Liver (tissue), 9 donors: Measurements from ENCODE around the gene CSDE1. TPM values are rescaled to one million over a fixed set of nuclear protein-coding genes. Genes with fewer than 3 reads are reported as not detected.

Experiments used
- DNase-seq: peaks from one replicate; pipeline ENCODE4 v3.0.0-alpha.2; 2017; ENCODE audit warnings: low spot score
- H3K27ac ChIP-seq, 2 donors: one replicate each; pipeline ENCODE4 v1.7.0; 2013; ENCODE audit warnings: inconsistent platforms in 2 of 2, low read length in 2 of 2, control low read depth in 1 of 2, low read depth in 1 of 2, mild to moderate bottlenecking in 1 of 2
- H3K27me3 ChIP-seq, 4 donors: one replicate each; pipeline versions ENCODE4 v1.6.1 to v1.7.0; 2013; ENCODE audit warnings: low read length in 3 of 4, inconsistent platforms in 1 of 4, mild to moderate bottlenecking in 1 of 4, moderate library complexity in 1 of 4; ENCODE audit not compliant: control insufficient read depth in 4 of 4, insufficient read depth in 4 of 4
- H3K36me3 ChIP-seq, 4 donors: one replicate each; pipeline versions ENCODE4 v1.6.1 to v1.7.0; 2013; ENCODE audit warnings: low read length in 3 of 4, mild to moderate bottlenecking in 3 of 4, low read depth in 1 of 4, moderate library complexity in 1 of 4; ENCODE audit not compliant: control insufficient read depth in 4 of 4, insufficient read depth in 3 of 4
- H3K4me1 ChIP-seq, 4 donors: one replicate each; pipeline versions ENCODE4 v1.6.1 to v1.7.0; 2013; ENCODE audit warnings: low read length in 3 of 4, mild to moderate bottlenecking in 3 of 4, moderate library complexity in 1 of 4; ENCODE audit not compliant: control insufficient read depth in 4 of 4, insufficient read depth in 4 of 4
- H3K4me3 ChIP-seq, 3 donors: one replicate each; pipeline versions ENCODE4 v1.6.1 to v1.7.0; 2013; ENCODE audit warnings: low read length in 3 of 3, control low read depth in 1 of 3, low read depth in 1 of 3, mild to moderate bottlenecking in 1 of 3
- H3K9ac ChIP-seq, 2 donors: one replicate each; pipeline ENCODE4 v1.7.0; 2013; ENCODE audit warnings: low read length in 2 of 2, mild to moderate bottlenecking in 2 of 2, moderate library complexity in 2 of 2, control low read depth in 1 of 2, low read depth in 1 of 2
- H3K9me3 ChIP-seq, 4 donors: one replicate each; pipeline versions ENCODE4 v1.6.1 to v1.7.0; 2013; ENCODE audit warnings: low read length in 3 of 4; ENCODE audit not compliant: control insufficient read depth in 4 of 4
- EGR1 ChIP-seq, 2 donors: IDR thresholded peaks; 2 replicates each; pipeline ENCODE4 v1.6.1; 2016 to 2018; ENCODE audit warnings: antibody characterized with exemption in 2 of 2, low read depth in 2 of 2
- FOXA1 ChIP-seq: IDR thresholded peaks from 2 replicates; pipeline ENCODE4 v1.6.1; 2016; ENCODE audit warnings: antibody characterized with exemption
- HNF4A ChIP-seq, 2 donors: conservative IDR thresholded peaks; 2 replicates each; pipeline ENCODE4 v1.6.1; 2016; ENCODE audit warnings: antibody characterized with exemption in 2 of 2, mild to moderate bottlenecking in 2 of 2
- HNF4G ChIP-seq: IDR thresholded peaks from 2 replicates; pipeline ENCODE4 v1.6.1; 2016; ENCODE audit warnings: antibody characterized with exemption
- NR2F2 ChIP-seq: IDR thresholded peaks from 2 replicates; pipeline ENCODE4 v1.6.1; 2016; ENCODE audit warnings: antibody characterized with exemption
- RAD21 ChIP-seq, 2 donors: IDR thresholded peaks; 2 replicates each; pipeline ENCODE4 v1.6.1; 2016; ENCODE audit warnings: antibody characterized with exemption in 2 of 2, mild to moderate bottlenecking in 2 of 2
- RXRA ChIP-seq, 2 donors: IDR thresholded peaks; 2 replicates each; pipeline ENCODE4 v1.6.1; 2017 to 2018; ENCODE audit warnings: antibody characterized with exemption in 2 of 2, mild to moderate bottlenecking in 1 of 2
- SP1 ChIP-seq: IDR thresholded peaks from 2 replicates; pipeline ENCODE4 v1.6.1; 2018; ENCODE audit warnings: antibody characterized with exemption, mild to moderate bottlenecking
- WGBS: extraction: QIAGEN DNeasy Blood & Tissue Kit; methylation state at CpG from one replicate; pipeline ENCODE4 v1.1.7; 2013; 5-methylcytosine and 5-hydroxymethylcytosine counted together
- polyA plus RNA-seq, 2 donors: library from polyadenylated mRNA; stranded (reverse) in 1 of 2; unstranded in 1 of 2; fragments of 200-250 nt in 1 of 2; fragments of >200 nt in 1 of 2; fragmentation: Nextera tagmentation in 1 of 2; extraction: Ambion mirVana in 1 of 2; gene quantifications; one replicate each; pipeline versions ENCODE4 v1.2.1 to v1.2.3, GENCODE V29; 2013 to 2015
- total RNA-seq, 2 donors: library from RNA; depleted of rRNA; stranded (reverse); fragments of >200 nt; gene quantifications; one replicate each; pipeline ENCODE4 v1.2.3, GENCODE V29; 2014
- TF ChIP-seq, protein P1 (sequence below): IDR thresholded peaks from 2 replicates; pipeline ENCODE4 v1.6.1; 2016; ENCODE audit warnings: antibody characterized with exemption, mild to moderate bottlenecking
- TF ChIP-seq, protein P2 (sequence below): fragments of 150-350 bp; IDR thresholded peaks from 2 replicates; pipeline ENCODE4 v1.5.1; 2017; ENCODE audit warnings: improper control_type of control experiment, low read depth, low read length; ENCODE audit not compliant: missing input control
- TF ChIP-seq, protein P3 (sequence below): IDR thresholded peaks from 2 replicates; pipeline ENCODE4 v1.6.1; 2016; ENCODE audit warnings: antibody characterized with exemption
- donor health status: healthy.
- donor health status: healthy.
- donor health status: healthy.
- donor health status: healthy.
- donor health status: healthy.

The CSDE1 gene
- total and polyA plus RNA-seq, 4 donors: 63.7 to 376 (median 132) TPM

DNA sequence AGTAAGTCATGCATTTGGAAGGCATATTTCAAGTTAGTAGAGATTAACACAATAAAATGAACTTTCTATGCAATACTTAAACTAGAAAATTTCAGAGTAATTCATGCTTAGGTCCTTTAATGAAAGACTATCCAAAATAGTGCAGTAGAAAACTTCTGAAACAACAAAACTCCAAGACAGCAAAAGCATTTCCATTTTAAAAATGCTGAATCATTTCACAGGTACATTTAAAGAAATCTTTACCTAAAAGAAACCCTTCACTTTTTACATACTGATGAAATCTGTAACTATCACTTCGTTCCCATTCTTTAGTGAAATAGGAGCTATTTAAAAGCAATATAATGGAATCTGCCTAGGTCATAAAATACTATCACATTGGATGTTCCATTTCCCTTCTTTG, 17.5 kb downstream of the CSDE1 start:
- no peak for DNase-seq
- no peak overlapping the region for H3K27ac ChIP-seq
- no peak overlapping the region for H3K9ac ChIP-seq
- H3K36me3 ChIP-seq: peaks cover 7 to 41% (median 28%) of the 10 kb centered on the region in 4 donors
- H3K27me3 ChIP-seq: no peaks in the 10 kb centered on the region
- peaks cover 0 to 3% (median 1%) of the 10 kb centered on the region in 4 donors for H3K4me1 ChIP-seq
- no peaks in the 10 kb centered on the region for H3K9me3 ChIP-seq
- no peak for TF ChIP-seq FOXA1
- no peak for TF ChIP-seq RXRA (IDR thresholded peaks at IDR 0.05)
- no peak for TF ChIP-seq HNF4G
- TF ChIP-seq EGR1 (IDR thresholded peaks at IDR 0.05; ENCODE audit: low read depth in 2 of 2): no peak
- WGBS: 99% methylated on average over 1 of the region's 1 CpG
- H3K4me3 ChIP-seq: no peak overlapping the region

DNA sequence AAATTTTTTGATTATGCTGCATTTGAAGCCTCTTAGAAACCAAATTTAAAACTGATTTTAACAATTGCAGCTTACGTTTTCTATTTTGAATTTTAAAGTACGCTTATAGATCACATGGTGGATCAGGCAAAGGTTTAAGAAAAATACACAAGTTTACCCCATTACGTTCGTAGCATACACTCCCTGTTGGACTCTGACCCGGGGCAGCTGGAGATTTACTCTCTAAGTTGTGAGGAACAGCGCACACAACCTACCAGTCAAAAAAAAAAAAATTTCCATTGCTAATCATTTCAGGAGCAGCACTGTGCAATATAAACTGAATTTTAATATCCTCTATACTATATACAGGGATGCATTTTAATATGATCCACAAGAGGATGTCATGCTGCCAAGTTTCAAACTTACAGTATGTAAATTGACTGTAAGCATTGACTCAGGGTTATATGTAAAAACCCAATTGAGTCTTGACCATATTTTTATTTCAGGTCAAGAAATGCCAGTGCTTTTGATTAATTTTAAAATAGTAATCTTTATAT, 20.4 kb downstream of the CSDE1 start:
- WGBS: 60% methylated on average over 6 of the region's 6 CpGs
- peaks cover 6 to 62% (median 55%) of the 10 kb centered on the region in 4 donors for H3K36me3 ChIP-seq
- H3K4me3 ChIP-seq: no peak overlapping the region

DNA sequence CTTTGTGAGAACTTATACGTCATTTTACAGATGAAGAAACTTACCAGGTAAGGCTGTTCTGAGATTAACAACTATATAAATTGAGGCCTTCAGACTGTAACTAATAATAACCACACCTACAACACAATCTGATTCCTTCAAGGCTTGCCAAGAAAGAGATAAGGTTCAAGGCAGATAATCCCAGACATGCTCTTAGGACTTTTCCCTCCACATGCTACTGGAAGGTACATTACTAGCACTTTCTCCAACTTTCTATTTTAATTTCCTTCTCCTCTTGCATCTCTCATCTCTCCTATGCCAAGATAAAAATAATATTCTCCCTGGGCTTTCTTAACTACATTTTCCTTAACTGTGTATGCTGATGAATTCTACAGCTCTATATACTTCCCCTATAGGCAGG, 22.3 kb downstream of the CSDE1 start:
- Histone ChIP-seq H3K9me3 (no peaks in the 10 kb centered on the region), H3K4me1 (peaks cover 0 to 6% (median 4%) of the 10 kb centered on the region in 4 donors)
- WGBS: 93% methylated on average over 1 of the region's 1 CpG

More for the DNA sequence above, 20.4 kb downstream of the CSDE1 start:
- Histone ChIP-seq H3K9ac (no peak overlapping the region), H3K9me3 (no peaks in the 10 kb centered on the region), H3K27me3 (no peaks in the 10 kb centered on the region), H3K27ac (no peak overlapping the region), H3K4me1 (peaks cover 0 to 3% (median 1%) of the 10 kb centered on the region in 4 donors)
- peak; percentile 32 to 82 for TF ChIP-seq HNF4A (conservative IDR thresholded peaks at IDR 0.05)
- TF ChIP-seq, protein P1, sequence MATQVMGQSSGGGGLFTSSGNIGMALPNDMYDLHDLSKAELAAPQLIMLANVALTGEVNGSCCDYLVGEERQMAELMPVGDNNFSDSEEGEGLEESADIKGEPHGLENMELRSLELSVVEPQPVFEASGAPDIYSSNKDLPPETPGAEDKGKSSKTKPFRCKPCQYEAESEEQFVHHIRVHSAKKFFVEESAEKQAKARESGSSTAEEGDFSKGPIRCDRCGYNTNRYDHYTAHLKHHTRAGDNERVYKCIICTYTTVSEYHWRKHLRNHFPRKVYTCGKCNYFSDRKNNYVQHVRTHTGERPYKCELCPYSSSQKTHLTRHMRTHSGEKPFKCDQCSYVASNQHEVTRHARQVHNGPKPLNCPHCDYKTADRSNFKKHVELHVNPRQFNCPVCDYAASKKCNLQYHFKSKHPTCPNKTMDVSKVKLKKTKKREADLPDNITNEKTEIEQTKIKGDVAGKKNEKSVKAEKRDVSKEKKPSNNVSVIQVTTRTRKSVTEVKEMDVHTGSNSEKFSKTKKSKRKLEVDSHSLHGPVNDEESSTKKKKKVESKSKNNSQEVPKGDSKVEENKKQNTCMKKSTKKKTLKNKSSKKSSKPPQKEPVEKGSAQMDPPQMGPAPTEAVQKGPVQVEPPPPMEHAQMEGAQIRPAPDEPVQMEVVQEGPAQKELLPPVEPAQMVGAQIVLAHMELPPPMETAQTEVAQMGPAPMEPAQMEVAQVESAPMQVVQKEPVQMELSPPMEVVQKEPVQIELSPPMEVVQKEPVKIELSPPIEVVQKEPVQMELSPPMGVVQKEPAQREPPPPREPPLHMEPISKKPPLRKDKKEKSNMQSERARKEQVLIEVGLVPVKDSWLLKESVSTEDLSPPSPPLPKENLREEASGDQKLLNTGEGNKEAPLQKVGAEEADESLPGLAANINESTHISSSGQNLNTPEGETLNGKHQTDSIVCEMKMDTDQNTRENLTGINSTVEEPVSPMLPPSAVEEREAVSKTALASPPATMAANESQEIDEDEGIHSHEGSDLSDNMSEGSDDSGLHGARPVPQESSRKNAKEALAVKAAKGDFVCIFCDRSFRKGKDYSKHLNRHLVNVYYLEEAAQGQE: no peak
- TF ChIP-seq, protein P2, sequence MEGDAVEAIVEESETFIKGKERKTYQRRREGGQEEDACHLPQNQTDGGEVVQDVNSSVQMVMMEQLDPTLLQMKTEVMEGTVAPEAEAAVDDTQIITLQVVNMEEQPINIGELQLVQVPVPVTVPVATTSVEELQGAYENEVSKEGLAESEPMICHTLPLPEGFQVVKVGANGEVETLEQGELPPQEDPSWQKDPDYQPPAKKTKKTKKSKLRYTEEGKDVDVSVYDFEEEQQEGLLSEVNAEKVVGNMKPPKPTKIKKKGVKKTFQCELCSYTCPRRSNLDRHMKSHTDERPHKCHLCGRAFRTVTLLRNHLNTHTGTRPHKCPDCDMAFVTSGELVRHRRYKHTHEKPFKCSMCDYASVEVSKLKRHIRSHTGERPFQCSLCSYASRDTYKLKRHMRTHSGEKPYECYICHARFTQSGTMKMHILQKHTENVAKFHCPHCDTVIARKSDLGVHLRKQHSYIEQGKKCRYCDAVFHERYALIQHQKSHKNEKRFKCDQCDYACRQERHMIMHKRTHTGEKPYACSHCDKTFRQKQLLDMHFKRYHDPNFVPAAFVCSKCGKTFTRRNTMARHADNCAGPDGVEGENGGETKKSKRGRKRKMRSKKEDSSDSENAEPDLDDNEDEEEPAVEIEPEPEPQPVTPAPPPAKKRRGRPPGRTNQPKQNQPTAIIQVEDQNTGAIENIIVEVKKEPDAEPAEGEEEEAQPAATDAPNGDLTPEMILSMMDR: no peak
- peak in 1 of 2 donors; percentile 7 for TF ChIP-seq RXRA (IDR thresholded peaks at IDR 0.05)
- no peak for TF ChIP-seq EGR1 (IDR thresholded peaks at IDR 0.05; ENCODE audit: low read depth in 2 of 2)
- TF ChIP-seq SP1: peak; percentile 56
- DNase-seq: no peak

More for the DNA sequence above, 22.3 kb downstream of the CSDE1 start:
- no peaks in the 10 kb centered on the region for H3K27me3 ChIP-seq
- TF ChIP-seq RXRA (IDR thresholded peaks at IDR 0.05): no peak
- TF ChIP-seq RAD21 (IDR thresholded peaks at IDR 0.05): no peak
- TF ChIP-seq, protein P3, sequence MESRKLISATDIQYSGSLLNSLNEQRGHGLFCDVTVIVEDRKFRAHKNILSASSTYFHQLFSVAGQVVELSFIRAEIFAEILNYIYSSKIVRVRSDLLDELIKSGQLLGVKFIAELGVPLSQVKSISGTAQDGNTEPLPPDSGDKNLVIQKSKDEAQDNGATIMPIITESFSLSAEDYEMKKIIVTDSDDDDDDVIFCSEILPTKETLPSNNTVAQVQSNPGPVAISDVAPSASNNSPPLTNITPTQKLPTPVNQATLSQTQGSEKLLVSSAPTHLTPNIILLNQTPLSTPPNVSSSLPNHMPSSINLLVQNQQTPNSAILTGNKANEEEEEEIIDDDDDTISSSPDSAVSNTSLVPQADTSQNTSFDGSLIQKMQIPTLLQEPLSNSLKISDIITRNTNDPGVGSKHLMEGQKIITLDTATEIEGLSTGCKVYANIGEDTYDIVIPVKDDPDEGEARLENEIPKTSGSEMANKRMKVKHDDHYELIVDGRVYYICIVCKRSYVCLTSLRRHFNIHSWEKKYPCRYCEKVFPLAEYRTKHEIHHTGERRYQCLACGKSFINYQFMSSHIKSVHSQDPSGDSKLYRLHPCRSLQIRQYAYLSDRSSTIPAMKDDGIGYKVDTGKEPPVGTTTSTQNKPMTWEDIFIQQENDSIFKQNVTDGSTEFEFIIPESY: no peak
- no peak for TF ChIP-seq NR2F2
- no peak for TF ChIP-seq FOXA1
- DNase-seq: no peak
- no peak overlapping the region for H3K27ac ChIP-seq
- H3K9ac ChIP-seq: no peak overlapping the region
- peaks cover 6 to 72% (median 64%) of the 10 kb centered on the region in 4 donors for H3K36me3 ChIP-seq
- H3K4me3 ChIP-seq: no peak overlapping the region
